Parietal lobe (tissue), 2 donors: ENCODE results near the gene TCHHL1. TPM values are rescaled to one million over a fixed set of nuclear protein-coding genes. Genes with fewer than 3 reads are reported as not detected.

Source experiments
- small RNA-seq: library from RNA; depleted of rRNA; stranded (forward); fragments of <200 nt; gene quantifications from one replicate; pipeline ENCODE3, GENCODE V24; 2014; ENCODE audit warnings: low replicate concordance
- total RNA-seq: library from RNA; depleted of rRNA; stranded (reverse); fragments of >200 nt; gene quantifications from one replicate; pipeline ENCODE4 v1.2.3, GENCODE V29; 2014

TCHHL1 gene
- total RNA-seq: not detected

DNA sequence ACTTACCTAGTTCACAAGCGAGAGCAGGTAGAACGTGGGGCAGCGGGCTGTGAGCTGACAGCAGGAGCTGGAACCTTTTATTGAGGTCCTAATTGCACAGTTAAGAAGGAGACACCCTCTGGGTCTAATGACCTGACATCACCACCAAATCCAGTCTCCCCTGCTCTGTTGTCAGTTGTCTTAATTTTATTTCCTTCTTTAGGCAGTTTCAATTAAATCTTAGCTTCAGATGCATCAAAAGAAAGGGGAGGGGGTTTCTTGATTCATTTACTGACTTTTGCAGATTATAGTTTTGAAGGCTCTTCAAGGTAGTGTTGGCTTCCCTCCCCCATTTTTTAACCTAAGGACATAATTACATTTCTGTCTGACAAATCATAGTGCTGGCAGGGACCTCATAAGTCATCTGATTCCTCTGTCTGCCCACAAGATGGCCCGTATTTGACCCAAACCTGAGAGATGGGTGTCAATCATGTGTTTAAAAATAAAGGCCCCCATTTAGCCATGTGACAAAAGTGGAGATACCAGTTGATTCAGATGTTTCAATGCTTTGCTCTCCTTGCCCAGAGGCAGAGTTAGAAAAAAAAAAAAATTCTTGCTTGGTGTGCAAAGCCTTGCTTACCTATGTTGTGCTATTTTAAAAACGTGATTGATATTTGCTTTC is at the start of gene TCHHL1:
Gene TCHHL1 (minus strand): TSS at position 51 of the 661 bp plus-strand sequence. CDS start 921 bp downstream, outside the sequence.

DNA sequence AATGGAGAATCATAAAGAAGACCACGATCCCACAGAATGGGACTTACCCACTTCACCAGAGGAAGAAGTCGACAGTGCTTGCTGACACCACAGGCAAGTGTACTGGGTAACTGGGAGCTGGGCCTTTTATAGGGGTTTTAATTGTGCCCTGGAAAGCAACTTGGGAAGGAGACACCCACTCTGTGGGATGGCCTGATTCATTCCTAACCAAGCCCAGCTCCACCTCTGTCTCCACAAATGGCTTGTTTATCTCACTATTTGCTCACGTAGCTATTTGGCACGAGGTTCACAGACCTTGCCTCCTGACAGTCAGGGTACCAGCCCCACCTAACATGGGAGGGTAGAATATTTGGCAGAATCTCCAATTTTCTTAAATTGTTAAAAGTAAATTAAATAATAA is 26.5 kb upstream of the TCHHL1 start, which contains the start of gene TCHH:
Gene TCHH (minus strand): TSS at position 101 of the 400 bp plus-strand sequence. CDS start 1,364 bp downstream, outside the sequence.

DNA sequence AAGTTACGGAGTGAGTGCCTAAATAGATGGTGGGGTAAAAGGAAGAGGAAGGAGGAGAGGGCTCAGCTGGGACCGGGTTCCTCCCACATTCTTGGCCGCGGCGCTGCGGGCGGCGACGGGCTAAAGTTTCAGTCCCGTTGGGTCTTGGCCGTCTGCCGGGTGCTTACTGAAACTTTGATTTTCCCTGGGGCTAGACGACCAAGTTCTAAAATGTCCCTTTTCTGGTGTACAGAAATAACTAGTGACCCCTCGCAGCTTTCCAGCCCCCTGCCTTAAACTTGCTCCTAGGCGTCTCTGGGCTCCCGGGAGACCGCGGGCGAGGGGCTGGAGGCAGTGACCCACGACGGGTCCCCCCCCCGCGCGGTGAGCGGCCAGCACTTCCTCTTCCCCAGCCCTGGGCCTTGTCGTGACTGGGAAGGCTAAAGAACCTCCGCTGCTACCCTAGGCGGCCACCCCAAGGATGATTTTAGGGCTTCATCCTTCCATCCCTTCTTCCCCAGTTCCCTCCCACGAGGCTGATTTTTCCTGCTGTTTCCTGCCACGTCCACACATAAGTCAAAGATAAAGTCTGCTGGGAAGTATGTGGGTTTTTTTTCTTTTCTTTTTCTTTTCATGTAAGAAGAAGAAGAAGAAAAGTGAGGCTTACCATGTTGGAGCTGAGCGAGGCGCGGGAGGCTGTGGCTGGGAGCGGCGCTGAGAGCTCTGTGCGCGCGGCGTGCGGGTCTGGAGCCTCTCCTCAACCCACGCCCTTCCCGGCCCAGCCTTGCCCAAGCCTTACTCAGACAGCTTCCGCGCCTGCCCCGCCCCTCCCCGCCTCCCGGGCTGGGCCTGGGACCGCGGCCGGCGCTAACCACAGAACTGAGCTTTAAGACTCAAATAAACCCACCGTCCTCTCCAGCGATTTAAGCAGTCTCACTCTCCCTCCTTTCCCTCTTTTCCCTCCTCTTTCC is 52.3 kb downstream of the TCHHL1 start, which contains the start of gene S100A11:
Gene S100A11 (minus strand): TSS at position 738 of the 950 bp plus-strand sequence. CDS start 89 bp downstream, at position 649.

Small RNAs within 50 kb of the gene (small RNA-seq; reads per million reads assigned to genes)
- not detected for gene SPTLC1P4

Other genes with a start within 250 kb of the TCHHL1 start
- not detected for gene C2CD4D, start 249.2 kb downstream of the TCHHL1 start, total RNA-seq
- gene THEM5, start 235.4 kb downstream of the TCHHL1 start, total RNA-seq: not detected
- 7.2 TPM for gene THEM4, start 179.6 kb downstream of the TCHHL1 start, total RNA-seq
- 1.6 TPM for gene S100A10, start 95.2 kb downstream of the TCHHL1 start, total RNA-seq
- 2.5 TPM for gene S100A11, start 52.1 kb downstream of the TCHHL1 start, total RNA-seq
- under 0.01 TPM for gene TCHH, start 26.4 kb upstream of the TCHHL1 start, total RNA-seq
- not detected for gene RPTN, start 70.2 kb upstream of the TCHHL1 start, total RNA-seq
- gene HRNR, start 135.1 kb upstream of the TCHHL1 start, total RNA-seq: not detected
- not detected for gene FLG, start 236.2 kb upstream of the TCHHL1 start, total RNA-seq